NCI-H748 (cell line): ENCODE results near the gene MFF.
A peak's percentile ranks its signal among the peaks of the same experiment; 100 is the strongest.
"Not testable (repeated sequence)": the region's sequence is repeated elsewhere in the genome, so short reads cannot be mapped to it uniquely, and the experiment has no call there.

Source experiments
- DNase-seq: peaks from one replicate; lab custom pipeline; 2025; ENCODE audit not compliant: unreplicated experiment; lab: John Stamatoyannopoulos, UW

Gene MFF

DNA sequence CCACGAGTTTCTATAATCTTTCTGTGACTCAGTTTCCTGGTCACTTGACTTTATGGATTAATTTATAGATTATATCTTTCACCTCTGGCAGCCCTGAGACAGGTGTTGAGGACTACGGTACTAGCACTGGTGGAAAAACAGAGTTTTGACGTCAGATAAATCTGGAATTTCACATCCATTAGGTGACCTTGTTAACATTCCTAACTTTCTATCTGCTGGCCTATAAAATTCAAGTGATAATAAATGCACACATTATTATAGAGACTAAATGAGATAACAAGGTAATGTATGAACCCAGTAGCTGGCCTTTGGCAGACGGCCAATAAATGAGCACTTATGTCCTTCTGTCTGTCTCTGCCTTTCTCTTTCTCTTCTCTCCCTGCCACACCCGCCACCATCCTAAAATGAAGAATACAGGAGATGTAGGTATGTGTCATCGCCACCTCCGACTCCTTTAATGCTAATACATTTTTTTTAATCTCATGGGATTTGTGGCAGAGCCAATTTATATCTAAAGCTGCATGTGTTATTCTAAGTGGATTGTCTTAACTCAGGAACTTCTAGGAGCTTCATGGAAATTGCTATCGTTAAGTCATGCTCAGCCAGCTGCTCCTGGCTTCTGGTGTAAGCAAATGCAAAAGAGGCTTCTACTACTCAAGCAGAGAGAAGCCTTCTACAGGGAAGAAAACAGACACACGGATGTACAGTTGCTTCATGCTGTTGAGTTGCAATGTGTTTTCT, 51.8 kb downstream of the MFF start:
- DNase-seq, result peak; percentile 55

DNA sequence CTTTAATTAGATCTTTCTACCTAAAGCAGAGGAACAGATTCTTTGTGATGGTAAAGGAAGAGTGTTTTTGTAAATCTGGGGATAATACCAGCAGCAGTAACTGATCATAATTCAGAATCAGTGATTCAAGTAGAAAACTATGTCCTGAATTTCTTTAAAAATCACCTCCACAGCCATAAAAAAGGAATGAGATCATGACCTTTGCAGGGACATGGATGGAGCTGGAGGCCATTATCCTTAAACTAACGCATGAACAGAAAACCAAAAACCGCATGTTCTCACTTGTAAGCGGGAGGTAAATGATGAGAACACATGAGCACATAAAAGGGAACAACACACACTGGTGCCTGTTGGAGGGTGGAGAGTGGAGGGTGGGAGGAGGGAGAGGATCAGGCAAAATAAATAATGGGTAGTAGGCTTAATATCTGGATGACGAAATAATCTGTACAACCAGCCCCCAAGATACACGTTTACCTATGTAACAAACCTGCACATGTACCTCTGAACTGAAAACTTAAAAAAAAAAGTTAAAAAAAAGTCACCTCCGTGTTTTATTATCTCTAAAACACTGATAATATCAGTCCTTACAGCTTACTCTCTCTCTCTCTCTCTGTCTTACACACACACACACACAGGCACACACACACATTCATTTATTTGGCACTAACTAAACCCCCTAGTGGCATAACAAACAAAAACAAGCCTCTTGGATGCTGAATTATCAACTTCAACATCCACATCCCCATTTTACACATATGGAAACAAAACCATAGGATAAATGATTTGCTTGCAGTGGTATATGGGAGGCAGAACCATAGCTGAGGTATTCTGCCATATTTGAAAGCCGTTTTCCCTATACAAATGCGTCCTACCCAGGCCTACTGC, 52.7 kb downstream of the MFF start:
- peak; percentile 11 for DNase-seq

DNA sequence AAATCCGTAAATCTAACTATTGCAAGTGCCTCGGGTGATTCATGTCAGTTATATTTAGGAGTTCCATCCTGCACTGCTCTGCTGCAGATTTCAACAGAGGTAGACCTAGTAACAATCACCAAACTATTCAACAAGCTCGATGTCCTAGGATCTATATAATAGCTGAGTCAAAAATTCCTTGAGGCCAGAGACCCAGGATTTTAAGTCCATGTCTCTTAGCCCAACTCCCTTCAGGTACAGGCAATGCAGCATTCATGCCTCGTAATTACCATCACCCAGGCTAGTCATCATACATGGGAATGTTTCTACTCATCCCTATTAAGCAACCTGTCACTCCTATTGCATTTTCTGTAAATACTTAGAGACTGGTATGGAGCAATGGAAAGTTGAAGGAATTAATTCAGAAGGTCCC, 53.3 kb downstream of the MFF start:
- no peak for DNase-seq

DNA sequence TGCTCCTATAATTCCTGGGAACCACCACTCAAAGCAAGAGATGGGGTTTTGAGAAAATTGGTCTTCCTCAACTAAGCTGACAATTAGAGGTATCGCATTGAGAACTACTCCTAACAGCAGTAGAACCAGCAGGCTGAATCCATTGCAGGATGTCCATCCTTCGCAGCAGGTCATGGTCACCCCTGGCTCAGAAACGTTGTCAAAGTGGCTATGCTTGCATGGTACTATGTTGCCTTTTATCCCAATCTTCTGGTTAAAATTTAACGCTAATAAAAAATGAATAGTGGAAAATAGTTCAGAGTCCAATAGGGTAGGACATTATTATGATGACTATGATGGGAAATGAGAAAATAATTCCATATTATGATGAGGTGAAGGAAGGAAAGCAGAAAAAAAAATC, 54.0 kb downstream of the MFF start, which contains the start of gene TM4SF20:
TSS of gene TM4SF20 (minus strand) at position 212 of the 400 bp plus-strand sequence. CDS start at position 174, 38 bp downstream.
- DNase-seq, result no peak

DNA sequence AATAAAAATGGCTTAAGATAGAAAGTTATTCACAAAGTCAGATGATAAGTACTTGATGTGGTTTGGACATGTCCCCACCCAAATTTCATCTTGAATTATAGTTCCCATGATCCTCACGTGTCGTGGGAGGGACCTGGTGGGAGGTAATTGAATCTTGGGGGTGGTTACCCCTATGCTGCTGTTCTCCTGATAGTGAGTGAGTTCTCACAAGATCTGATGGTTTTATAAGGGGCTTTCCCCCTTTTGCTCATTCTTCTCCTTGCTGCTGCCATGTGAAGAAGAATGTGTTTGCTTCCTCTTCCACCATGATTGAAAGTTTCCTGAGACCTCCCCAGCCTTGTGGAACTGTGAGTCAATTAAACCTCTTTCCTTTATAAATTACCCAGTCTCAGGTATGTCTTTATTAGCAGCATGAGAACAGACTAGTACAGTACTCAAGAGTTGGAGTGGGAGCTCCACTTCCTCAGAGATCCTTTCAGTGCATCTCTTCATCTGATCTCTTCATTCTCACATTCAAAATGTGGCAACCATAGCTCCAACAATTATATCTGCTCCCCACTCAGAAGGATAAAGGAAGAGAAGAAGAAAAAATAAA, 57.3 kb downstream of the MFF start:
- DNase-seq, result not testable (repeated sequence)

DNA sequence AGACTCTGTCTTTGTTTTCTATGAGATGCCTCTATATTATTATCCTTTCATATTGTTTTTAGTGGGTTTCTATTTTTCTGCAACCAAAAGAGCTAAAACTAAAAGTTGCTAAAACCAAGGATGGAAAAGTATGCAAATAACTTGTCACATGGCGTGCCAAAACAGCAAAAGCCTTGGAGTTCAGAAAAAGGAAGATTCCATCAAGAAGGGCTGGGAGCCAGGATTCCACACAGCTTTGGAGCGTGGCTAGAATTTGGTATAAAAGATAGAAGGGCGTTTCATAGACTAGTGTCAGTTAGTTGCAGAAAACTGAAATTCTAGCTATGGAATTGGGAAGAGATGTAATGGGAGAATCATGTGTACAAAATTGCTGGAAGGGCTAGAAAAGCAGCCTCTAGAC, 58.6 kb downstream of the MFF start:
- DNase-seq, result no peak

DNA sequence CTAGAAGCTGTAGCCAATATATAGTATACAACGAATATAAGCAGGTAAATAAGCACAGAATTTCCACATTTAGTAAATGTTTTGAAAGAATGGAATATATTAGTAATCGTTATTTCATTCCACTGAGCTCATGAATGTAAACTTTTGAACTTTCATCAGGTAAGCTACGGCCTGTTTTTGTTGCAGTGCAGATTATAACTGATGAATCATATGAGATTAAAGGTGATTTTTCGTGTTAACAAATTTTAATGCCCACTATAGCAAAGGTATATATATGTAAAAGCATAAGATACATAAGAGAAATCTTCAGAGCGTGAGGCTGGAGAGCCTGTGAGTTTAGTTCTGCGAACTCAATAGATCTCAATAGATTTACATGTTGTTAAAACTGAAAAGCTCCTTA, 61.6 kb downstream of the MFF start:
- no peak for DNase-seq

DNA sequence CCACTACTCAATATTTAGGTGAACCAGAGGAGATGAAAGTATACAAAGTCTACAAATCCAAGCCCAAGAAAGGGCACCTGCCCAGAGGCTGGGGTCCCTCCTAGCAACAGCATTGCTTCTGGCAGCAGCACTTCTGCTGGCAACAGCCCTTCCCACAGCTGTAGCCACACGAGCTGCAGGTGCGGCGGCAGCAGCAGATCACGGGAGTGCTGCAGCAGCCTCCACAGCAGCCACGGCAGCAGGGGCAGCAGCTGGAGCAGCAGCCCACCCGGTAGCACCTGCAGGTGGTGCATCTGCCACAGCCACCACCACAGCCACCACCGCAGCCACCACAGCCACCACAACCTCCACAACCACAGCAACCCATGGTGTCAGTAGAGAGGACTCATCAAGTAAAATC, 62.5 kb downstream of the MFF start, which contains the start of gene SCYGR1:
TSS of gene SCYGR1 (minus strand) at position 367 of the 400 bp plus-strand sequence. CDS start at position 367, 0 bp downstream.
- not testable (repeated sequence) for DNase-seq

DNA sequence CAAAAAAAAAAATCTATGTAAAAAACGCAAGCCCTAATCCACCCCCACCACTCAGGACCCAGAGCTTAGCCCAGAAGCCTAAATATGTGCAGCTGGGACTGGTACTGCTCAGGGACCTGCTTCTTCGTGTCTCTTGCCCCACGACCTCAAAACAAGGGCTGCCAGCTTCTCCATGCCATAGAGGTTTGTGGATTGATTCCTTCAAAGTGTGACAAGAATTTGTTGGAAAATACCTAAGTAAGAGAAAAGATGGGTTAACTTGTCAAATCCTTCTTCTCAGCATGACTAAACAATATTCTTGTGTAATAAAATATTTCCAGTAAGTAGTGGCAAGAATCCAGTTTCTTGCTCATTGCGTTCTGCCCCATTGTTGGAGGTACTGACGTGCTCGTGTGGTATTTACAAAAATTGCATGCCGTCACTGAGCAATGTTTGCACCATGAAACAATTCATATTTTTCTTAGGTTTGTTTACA, 63.5 kb downstream of the MFF start:
- no peak for DNase-seq

DNA sequence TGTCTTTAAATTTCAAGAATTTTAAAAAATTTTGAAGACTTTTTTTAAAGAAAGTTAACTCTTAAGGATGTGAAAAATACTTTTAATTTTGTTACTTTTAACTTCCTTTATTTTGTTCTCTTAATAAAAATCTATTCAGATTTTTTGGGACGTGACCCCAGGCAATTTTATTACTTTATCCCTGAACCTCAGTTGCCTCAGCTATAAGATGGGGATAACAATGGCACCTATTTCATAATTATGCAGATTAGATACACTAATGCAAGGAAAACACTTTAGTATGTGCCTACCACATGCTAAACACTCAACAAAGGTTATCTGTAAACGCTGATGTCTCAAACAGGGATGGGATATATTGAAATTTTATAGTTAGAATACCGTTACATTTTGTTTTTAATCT, 64.2 kb downstream of the MFF start:
- DNase-seq, result no peak

DNA sequence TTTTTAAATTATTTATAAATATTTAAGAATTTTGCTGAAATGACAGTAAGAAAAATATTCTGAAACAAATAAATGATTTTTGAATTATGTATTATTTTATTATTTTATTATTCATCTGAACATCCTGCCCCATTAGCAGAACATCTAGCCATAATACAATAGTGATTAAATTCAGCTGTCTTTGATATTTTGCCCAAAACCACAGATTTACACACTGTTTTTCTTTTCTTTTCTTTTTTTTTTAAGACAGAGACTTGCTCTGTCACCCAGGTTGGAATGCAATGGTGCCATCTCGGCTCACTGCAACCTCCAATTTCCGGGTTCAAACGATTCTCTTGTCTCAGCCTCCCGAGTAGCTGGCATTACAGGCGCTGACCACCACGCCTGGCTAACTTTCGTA, 64.6 kb downstream of the MFF start:
- no peak for DNase-seq

DNA sequence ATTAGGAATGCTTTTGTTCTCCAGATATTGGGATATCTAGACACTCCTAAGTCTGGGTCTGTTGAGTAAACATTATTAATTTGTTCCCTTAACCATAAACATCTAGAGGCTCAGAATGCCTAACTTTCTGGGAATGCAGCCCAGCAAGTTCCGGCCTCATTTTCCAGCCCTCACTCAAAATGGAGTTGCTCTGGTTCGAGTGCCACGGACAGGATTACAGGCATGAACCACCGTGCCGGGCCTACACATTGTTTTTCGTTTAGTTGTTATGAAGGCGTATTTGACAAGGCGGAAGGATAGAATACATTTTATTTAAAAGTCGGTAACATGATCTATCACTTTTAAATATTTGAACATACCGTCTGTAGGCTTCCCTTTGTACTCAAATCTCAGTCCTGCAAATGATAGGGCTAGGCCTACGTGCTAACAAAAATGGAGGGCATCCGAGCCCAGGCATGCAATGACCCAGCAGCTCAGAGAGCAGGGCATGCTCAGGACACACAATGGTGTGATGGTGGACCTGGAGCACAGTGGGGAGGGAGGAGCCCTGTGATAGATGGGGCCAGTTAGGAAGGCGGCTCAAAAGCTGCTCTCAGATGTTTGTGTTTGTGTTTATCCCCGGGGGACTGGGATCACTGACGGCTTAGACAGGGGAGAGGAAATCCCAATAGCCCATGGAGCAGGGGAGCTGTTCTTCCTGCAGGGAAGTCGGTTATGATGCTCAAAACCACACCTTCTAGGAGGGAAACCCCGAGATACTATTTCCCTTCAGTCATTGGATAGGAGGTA, 65.6 kb downstream of the MFF start:
- DNase-seq, result no peak

DNA sequence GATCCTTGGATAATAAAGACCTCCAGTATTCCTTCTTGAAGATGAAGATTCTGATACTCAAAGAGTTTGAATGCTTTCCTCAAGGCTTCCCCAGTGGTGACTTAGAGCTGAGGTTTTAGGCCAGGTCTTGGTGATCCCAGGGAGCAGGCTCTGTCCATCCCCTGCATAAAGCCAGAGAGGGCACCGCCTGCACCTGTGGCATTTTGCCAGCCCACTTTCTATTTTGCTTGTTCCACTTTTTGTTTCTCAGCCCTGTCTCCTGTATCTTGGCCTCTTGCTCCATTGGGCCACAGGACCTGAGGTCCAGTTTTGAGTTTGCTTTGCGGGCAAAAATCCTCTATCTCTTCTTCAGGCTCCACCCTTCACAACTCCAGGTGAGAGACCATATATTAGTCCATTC, 69.3 kb downstream of the MFF start:
- no peak for DNase-seq

DNA sequence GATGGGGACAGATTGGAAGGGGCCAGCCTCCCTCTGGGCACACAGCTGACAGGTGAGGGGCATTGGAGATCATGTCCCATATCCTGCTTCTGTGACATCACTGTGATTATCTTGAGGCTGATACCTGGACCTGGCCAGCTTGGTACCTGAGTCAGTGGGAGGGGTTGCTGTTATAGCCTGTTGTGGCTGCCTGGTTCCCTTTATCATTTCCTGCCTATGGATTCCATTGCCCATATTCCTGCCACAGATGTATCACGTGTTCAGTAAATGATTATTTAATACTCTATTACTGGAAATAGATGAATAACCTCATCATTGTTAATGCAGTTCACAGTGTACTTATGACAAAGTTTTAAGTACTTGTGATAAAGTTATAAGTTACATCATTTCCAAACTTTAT, 70.5 kb downstream of the MFF start:
- no peak for DNase-seq

DNA sequence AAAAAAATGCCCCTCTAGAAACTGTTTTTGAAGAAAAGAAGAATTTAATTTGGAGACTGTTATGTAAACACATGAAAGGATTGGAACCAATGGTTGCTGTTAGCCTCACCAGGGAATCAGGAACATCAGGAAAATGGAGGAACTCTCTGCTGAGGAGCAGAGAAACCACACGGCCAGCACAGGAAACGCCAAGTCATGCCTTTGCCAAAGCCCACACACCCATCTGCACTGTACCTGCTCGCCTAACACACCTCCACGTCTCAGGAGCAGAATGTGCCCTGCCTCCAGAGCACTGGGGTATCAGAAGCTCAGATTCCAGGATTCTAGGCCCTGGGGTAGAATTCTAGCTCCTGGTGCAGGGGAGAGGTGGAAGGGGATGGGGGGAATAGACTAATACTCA, 72.5 kb downstream of the MFF start:
- no peak for DNase-seq

DNA sequence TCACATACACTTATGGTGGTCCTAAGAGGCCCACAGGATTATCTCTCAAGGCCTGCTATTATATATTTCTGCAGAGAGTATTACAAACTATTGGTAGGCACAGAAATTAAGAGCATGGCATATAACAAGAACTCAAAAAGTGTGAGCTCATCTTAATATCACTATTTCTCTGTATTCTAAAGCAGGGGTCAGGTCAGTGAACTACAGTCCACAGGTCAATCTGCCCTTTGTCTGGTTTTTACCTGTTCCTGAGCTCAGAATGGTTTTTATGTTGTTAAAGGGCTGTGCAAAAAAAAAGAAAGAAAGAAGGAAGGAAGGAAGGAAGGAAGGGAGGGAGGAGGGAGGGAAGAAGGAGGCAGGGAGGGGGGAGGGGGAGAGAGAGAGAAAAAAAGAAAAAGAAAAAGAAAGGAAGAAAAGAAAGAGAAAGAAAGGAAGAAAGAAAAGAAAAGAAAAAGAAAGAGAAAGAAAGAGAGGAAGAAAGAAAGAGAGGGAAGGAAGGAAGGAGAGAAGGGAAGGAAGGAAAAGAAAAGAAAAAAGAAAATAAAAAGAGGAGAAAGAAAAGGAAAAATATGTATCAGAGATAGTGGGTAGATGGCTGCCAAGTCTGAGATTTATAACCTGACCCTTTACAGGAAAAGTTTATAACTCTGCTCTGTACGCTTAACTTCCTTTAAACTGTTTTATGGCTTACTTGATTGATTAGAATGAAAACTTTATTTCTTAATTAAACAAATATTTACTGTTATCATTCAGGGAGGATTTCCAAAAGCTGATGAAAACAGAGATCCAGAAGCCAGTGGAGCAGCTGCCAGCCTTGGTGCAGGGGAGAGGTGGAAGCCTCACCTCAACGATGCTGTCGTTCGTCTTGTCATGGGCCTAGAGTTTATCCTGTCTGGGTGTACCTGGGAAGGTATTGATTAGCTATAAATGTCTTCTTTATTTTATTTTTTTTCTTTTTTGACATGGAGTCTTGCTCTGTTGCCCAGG, 73.9 kb downstream of the MFF start:
- no peak for DNase-seq

DNA sequence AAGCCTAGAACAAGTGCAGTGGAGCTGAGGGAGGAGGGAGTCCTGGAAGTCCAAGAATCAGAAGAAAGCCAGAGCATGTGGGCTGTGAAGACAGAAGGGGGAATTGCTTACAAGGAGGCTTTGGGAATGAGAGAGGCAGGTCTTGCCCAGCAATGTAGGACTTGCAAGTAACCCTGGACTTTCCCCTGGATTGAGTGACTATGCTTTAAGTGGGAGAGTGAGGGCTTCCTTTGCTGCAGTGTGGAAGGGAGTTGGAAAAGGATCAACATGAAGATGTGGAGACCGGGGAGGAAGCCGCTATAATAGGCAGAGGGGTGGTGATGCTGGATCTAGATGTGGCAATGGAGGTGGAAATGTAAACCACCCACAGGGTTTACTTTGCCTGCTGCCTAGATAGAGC, 76.5 kb downstream of the MFF start:
- DNase-seq, result no peak

DNA sequence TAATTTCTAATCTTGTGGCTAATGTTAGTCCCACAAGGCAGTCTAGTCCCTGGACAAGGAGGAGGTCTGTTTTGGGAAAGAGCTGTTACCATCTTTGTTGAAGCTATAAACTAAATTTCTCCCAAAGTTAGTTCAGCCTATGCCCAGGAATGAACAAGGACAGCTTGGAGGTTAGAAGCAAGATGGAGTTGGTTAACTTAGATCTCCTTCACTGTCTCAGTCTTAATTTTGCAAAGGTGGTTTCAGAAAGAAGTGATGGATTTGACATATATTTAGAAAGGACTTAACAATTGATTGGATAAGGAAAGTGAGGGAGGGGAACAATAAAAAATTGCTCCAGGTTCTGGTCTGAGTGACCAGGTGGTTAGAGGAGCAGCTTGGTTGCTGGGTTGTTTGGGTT, 77.3 kb downstream of the MFF start:
- DNase-seq, result no peak

DNA sequence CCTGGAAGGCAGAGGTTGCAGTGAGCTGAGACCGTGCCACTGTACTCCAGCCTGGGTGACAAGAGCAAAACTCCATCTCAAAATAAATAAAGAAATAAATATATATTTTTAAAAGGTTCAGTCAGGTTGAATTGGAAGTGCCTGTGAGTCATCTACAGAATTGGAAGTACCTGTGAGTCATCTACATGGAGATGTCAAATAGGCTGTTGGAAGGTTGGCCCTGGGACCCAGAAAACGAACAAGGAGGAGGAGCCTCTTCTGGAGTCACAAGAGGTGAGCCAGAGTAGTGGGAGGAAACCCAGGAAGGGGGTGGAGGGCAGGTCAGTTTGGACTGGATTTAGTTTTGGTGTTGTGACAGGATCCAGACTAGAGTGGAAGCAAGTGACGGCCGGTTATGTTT, 77.9 kb downstream of the MFF start:
- no peak for DNase-seq
